Activated CD4-positive, CD25-positive, alpha-beta regulatory T cell treated with anti-CD3 and anti-CD28 coated beads, Interleukin-2, amount 50 U/mL, for 16 hours (primary cell): ENCODE measurements around the gene APOL1.

Source experiments
- DNase-seq: peaks from one replicate; pipeline ENCODE4 v3.0.0-alpha.2; 2020; ENCODE audit warnings: low read depth, low spot score

The APOL1 gene

GRCh38 chr22:36291831-36292740, 39.2 kb downstream of the APOL1 start:
- DNase-seq = no peak

GRCh38 chr22:36292823-36293530, 40.0 kb downstream of the APOL1 start:
- DNase-seq = no peak

GRCh38 chr22:36293606-36294292, 40.8 kb downstream of the APOL1 start:
- no peak for DNase-seq

GRCh38 chr22:36294293-36294620, 41.3 kb downstream of the APOL1 start:
- DNase-seq = no peak

- no peak for DNase-seq
These were observed 41.9 kb downstream of the APOL1 start for GRCh38 chr22:36294801-36295200.

- DNase-seq = no peak
These were observed 42.3 kb downstream of the APOL1 start for GRCh38 chr22:36295247-36295646.

GRCh38 chr22:36296690-36297089, 43.8 kb downstream of the APOL1 start:
- no peak for DNase-seq

- no peak for DNase-seq
These were observed 44.6 kb downstream of the APOL1 start for GRCh38 chr22:36297568-36297967.

- DNase-seq = no peak
These were observed 45.2 kb downstream of the APOL1 start for GRCh38 chr22:36298118-36298517.

- no peak for DNase-seq
These were observed 45.7 kb downstream of the APOL1 start for GRCh38 chr22:36298601-36299000.

- no peak for DNase-seq
These were observed 46.4 kb downstream of the APOL1 start for GRCh38 chr22:36299295-36299694.

- no peak for DNase-seq
These were observed 47.0 kb downstream of the APOL1 start for GRCh38 chr22:36299911-36300310.

- no peak for DNase-seq
These were observed 47.7 kb downstream of the APOL1 start for GRCh38 chr22:36300396-36301212.

- DNase-seq = peak; percentile 70
These were observed 48.5 kb downstream of the APOL1 start for GRCh38 chr22:36301384-36301828.

GRCh38 chr22:36301851-36302250, 48.9 kb downstream of the APOL1 start:
- no peak for DNase-seq

GRCh38 chr22:36302439-36303114, 49.6 kb downstream of the APOL1 start:
- no peak for DNase-seq

GRCh38 chr22:36303115-36303467, 50.2 kb downstream of the APOL1 start:
- DNase-seq = no peak

GRCh38 chr22:36303874-36304273, 50.9 kb downstream of the APOL1 start:
- DNase-seq = no peak

GRCh38 chr22:36304429-36304828, 51.5 kb downstream of the APOL1 start:
- no peak for DNase-seq

- no peak for DNase-seq
These were observed 52.9 kb downstream of the APOL1 start for GRCh38 chr22:36305813-36306212.

- DNase-seq = no peak
These were observed 53.3 kb downstream of the APOL1 start for GRCh38 chr22:36306227-36306626.
